Smooth muscle cell of the pulmonary artery (primary cell): ENCODE results near the gene ZNF45. TPM values are rescaled to one million over a fixed set of nuclear protein-coding genes. Genes with fewer than 3 reads are reported as not detected.

Experiments used
- total RNA-seq: library from RNA; depleted of rRNA; stranded (reverse); fragments of >200 nt; gene quantifications from 2 replicates; pipeline ENCODE4 v1.2.3, GENCODE V29; 2014

ZNF45 gene
- 14.9 and 22.0 TPM in 2 replicates for total RNA-seq

DNA sequence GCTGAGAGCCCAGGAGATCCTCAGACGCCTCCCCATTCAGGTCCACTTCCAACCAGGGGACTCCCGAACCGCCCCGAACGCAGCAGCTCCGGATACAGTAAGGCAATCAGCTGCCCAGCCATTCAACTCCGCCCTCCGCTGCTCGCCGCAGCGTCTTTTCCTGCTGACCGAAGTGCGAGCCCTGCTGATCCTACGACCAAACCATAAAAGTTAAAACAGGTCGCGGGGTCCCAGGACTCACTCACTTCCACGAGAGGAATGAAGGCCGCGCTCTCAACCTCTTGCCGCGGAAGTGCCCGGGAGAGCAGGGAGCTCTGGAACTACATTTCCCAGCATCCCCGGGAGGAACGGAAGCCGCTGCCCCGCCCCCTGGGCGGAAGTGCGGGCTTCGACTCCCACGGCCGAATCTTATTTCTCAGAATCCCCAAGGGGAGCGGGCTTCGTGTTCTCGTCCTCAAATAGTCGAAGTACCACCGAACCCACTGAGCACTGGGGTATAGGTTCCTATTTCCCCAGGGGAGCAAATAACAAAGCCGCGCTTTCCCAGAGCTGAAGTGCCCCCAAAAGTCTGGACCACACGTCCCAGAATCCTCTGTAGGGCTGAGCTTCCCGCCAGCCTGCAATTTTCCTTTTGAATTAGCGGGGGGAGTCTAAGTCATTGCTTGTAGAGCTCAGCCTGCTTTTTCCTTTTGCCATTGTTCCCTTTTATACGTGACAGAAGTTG is at the start of gene ZNF45:
TSS of gene ZNF45 (minus strand) at position 298 of the 724 bp plus-strand sequence. CDS start 13,097 bp downstream, outside the sequence.

DNA sequence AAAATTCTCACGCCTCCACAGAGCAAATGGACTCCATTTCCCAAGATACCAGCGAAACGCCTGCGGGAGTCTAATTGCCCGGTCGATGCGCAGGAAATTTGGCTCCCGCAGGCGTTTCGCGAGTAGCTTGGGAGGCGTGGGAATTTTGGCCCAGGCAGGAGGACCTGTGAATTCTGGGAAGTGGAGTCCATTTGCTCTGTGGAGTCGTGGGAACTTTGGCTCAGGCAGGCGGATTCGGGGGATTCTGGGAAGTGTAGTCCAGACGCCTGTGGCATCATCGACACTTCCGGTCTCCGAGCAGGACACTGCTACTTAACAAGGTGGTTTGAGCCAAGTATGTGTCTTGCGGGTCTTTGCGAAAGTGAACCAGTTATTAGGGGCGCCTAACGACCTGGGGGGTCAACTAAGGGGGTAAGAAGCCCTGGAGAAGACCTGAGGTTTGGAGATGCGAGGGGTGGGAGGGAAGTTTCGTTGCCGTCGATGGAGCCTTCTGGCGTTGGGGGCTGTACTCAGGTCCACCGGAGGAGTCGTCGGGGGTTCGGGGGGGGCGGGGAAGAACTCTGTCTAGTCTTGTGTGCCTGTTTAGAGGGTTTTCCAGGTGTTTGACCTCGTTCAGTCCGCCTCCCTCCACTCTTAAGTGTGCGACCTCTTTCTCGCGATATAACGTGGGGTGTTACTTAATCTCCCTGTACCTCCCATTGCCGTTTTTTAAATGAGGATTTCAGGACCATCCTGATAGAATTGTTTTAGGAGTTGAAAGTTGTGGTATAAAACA is 49.0 kb upstream of the ZNF45 start, which contains the start of gene ZNF155:
TSS of gene ZNF155 (plus strand) at position 277 of the 775 bp plus-strand sequence. CDS start 4,356 bp downstream, outside the sequence.

DNA sequence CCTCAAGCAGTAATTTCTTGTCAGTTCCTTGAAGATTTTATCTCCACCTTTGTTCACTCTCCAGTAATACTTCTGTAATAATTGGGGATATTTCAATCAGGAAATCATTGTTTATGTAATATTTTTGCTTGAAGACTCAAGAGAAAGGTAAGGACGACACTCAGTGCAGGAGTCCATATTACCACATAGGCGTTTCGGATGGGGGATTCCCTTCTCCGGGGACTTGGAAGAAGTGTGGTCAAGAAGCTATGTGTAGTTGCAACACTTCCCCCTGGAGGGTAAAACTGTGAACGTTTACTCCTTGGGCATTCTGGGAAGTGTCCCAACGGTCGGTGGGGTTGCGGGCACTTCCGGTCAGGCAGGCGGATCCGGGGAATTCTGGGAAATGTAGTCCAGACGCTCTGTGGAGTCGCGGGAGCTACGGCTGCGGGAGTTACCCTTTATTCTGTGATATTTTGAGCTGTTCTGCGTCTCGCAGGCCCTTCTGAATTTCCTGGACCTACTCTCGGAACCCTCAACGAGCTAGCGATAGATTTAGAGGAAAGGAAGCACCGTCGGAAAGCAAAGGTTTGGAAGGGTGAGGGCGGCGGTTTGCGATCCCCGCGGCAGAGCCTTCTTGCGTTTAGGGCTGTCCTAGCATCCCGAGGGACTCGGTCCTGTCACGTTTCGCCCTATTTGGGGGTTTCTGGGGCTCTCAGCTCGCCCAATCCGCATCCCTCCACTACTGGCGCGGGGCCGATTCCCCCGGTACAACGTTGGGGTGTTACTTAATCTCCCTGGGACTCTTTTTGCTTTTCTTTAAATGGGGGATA is 16.0 kb upstream of the ZNF45 start, which contains the start of gene ZNF221:
TSS of gene ZNF221 (plus strand) at position 395 of the 812 bp plus-strand sequence. CDS start 11,499 bp downstream, outside the sequence.

DNA sequence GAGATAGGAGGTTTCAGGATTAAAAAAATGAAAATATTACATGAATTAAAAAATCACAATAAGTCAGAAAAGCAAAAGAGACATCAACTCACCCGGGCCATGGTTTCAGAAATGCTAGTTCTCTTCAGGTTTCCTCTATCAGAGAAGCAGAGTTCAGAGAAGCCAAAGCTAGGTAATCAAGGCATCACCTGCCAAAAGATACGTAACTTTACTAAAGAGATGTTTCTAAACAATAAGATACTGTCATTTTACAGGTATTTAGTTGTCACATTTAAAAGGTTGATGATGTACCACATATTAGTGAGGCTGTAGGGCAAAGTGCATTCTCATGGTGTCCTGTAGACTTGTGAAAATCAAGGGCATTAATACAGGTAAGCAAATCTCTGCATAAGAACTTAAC is 51.2 kb downstream of the ZNF45 start, which contains the start of gene ZNF404:
TSS of gene ZNF404 (minus strand) at position 101 of the 400 bp plus-strand sequence.

Other genes with a start within 250 kb of the ZNF45 start
- gene IRGC, start 219.2 kb downstream of the ZNF45 start, total RNA-seq = not detected in 2 replicates
- 11.3 and 23.8 TPM in 2 replicates for gene SMG9, start 180.3 kb downstream of the ZNF45 start, total RNA-seq
- 3.3 and 11.3 TPM in 2 replicates for gene KCNN4, start 154.3 kb downstream of the ZNF45 start, total RNA-seq
- gene LYPD5, start 132.8 kb downstream of the ZNF45 start, total RNA-seq = 1.4 and 2.1 TPM in 2 replicates
- 15.9 and 16.0 TPM in 2 replicates for gene ZNF283, start 108.0 kb downstream of the ZNF45 start, total RNA-seq
- 4.3 and 4.9 TPM in 2 replicates for gene ZNF404, start 51.3 kb downstream of the ZNF45 start, total RNA-seq
- gene ZNF221, start 15.9 kb upstream of the ZNF45 start, total RNA-seq = 10.0 and 13.0 TPM in 2 replicates
- gene ZNF155, start 48.9 kb upstream of the ZNF45 start, total RNA-seq = 7.5 and 8.5 TPM in 2 replicates
- gene ZNF230, start 67.7 kb upstream of the ZNF45 start, total RNA-seq = 2.9 and 3.5 TPM in 2 replicates
- gene ZNF222, start 90.1 kb upstream of the ZNF45 start, total RNA-seq = 4.2 TPM in 2 replicates
- 4.9 and 5.1 TPM in 2 replicates for gene ZNF223, start 116.8 kb upstream of the ZNF45 start, total RNA-seq
- gene ZNF284, start 136.9 kb upstream of the ZNF45 start, total RNA-seq = 2.7 and 4.1 TPM in 2 replicates
- 24.0 and 28.7 TPM in 2 replicates for gene ZNF224, start 159.1 kb upstream of the ZNF45 start, total RNA-seq
- gene ZNF225, start 178.1 kb upstream of the ZNF45 start, total RNA-seq = 5.6 and 7.4 TPM in 2 replicates
- gene ZNF234, start 206.3 kb upstream of the ZNF45 start, total RNA-seq = 14.2 and 14.3 TPM in 2 replicates
- gene ZNF226, start 229.8 kb upstream of the ZNF45 start, total RNA-seq = 12.7 and 21.4 TPM in 2 replicates